Activated CD4-positive, alpha-beta T cell treated with anti-CD3 and anti-CD28 coated beads, Interleukin-10, Interleukin-2, amounts not matched to agents 100 ng/mL and 50 ng/mL, durations not matched to agents 16 hours and 8 hours (primary cell): Measurements from ENCODE around the gene EEF1B2.
"Not testable (repeated sequence)": the region's sequence is repeated elsewhere in the genome, so short reads cannot be mapped to it uniquely, and the experiment has no call there.

Experiments
- DNase-seq: peaks from one replicate; pipeline ENCODE4 v3.0.0-alpha.2; 2020

The EEF1B2 gene

DNA sequence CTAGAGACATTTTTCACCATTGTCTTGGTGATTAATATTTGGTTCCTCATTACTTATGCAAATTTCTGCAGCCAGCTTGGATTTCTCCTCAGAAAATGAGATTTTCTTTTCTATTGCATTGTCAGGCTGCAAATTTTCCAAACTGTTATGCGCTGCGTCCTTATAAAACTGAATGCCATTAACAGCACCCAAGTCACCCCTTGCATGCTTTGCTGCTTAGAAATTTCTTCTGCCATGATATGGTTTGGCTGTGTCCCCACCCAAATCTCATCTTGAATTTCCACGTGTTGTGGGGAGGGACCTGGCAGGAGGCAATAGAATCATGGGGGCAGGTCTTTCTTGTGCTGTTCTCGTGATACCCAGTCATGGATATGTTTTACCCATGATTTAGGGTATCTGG is 8.5 kb downstream of the EEF1B2 start:
- DNase-seq: not testable (repeated sequence)

DNA sequence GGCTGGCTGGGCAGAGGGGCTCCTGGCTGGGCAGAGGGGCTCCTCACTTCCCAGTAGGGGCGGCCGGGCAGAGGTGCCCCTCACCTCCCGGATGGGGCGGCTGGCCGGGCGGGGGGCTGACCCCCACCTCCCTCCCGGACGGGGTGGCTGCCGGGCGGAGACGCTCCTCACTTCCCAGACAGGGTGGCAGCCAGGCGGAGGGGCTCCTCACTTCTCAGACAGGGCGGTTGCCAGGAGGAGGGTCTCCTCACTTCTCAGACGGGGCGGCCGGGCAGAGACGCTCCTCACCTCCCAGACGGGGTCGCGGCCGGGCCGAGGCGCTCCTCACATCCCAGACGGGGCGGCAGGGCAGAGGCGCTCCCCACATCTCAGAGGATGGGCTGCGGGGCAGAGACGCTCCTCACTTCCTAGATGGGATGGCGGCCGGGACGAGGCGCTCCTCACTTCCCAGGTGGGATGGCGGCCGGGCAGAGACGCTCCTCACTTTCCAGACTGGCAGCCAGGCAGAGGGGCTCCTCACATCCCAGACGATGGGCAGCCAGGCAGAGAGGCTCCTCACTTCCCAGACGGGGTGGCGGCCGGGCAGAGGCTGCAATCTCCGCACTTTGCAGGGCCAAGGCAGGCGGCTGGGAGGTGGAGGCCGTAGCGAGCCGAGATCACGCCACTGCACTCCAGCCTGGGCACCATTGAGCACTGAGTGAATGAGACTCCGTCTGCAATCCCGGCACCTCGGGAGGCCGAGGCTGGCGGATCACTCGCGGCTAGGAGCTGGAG is 12.1 kb downstream of the EEF1B2 start:
- DNase-seq: not testable (repeated sequence)

DNA sequence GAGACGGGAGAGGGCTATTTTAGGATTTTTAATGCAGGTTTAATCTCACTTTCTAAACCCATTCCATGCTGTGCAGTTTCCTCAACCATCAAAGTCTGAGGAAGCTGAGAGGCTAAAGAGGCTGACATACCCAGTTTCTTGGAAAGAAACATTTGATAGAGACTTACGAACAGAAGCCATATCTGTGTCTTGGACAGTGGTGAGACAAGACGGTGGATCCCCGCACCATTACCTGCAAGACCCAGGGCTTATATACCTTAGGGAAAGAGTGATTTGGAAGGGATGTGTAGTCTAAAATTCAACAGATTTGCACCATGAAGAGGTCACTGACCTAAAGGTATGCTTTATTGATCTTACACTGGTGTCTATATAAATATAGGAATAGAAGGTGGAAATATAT is 13.5 kb downstream of the EEF1B2 start:
- DNase-seq: no peak

DNA sequence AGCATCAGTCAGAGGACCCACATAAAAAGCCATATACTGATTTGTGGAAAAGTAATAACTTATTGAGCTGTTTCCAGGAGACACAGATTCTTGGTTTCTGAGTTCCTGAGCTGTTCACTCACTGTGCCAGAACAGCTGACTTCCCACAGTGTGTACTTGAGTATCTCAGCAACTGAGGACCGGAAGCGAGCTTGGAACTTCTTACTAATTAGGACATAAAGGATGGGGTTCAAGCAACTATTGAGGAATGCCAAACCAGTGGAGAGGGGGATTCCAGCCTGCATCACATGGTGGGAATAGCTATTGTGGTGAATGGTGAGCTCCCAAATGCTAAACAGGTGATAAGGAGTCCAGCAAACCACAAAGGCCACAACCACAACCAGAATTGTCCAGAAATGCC is 16.4 kb downstream of the EEF1B2 start:
- DNase-seq: no peak

DNA sequence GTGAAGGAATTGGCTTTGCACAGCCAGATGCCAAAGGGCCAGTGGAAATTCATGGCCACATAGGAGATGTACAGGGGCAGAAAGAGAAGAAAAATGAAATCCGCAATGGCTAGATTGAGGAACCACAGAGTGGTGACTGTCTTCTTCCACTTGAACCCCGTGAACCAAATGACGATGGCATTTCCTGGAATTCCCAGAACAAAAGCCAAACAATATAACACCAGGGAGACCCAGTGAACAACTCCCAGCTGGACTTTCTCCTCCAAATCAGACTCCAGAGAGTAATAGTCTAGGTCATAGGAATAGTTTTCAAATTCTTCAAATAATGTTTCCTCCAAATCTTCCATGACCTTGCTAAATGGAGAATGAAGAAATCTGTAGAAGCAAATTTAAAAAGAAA is 17.2 kb downstream of the EEF1B2 start:
- no peak for DNase-seq

DNA sequence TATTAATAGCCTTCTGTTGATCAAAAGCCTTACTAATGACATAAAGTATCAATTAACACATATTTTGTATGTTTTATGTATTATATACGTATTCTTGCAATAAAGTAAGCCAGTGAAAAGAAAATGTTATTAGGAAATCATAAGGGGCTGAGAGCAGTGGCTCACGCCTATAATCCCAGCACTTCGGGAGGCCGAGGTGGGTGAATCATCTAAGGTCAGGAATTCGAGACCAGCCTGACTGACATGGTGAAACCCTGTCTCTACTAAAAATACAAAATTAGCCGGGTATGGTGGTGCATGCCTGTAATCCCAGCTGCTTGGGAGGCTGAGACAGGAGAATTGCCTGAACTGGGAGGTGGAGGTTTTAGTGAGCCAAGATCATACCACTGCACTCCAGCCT is 21.8 kb downstream of the EEF1B2 start:
- not testable (repeated sequence) for DNase-seq

DNA sequence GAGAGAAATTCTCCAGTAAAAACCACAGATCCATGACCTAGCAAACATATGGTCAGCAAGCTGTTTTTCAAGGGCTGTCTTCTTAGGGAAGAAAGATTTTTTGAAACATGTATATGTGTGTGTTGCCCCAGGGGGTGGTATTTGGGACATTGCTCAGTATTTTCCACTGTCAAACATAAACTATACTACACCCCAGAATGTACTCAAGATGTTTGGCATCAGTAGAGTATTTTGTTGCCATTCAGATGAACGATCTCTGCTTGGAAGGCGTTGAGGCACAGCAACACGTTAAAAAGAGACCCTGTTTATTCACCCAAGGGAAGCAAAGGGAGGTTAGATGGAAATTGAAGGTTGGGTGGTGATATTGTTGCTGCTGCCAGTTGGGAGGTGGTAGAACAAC is 30.0 kb downstream of the EEF1B2 start:
- no peak for DNase-seq

DNA sequence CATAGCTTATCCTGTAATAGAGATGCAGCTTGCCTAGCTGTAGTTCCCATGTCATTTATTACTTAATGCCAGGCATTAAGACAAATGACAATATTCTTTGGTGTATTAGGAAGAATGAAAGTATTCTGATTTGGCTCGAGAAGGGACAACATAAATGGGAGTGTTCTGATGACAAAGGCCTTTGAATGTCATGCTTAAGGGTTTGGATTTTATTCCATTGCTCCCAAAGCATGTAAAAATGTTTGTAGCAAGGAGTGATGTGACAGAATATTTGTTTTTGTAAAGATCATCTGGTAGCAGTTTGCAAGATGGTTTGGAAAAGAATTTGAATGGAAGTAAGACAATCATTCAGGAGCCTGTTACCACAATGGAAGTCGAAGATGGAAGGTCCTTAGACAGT is 30.4 kb downstream of the EEF1B2 start:
- DNase-seq: no peak

DNA sequence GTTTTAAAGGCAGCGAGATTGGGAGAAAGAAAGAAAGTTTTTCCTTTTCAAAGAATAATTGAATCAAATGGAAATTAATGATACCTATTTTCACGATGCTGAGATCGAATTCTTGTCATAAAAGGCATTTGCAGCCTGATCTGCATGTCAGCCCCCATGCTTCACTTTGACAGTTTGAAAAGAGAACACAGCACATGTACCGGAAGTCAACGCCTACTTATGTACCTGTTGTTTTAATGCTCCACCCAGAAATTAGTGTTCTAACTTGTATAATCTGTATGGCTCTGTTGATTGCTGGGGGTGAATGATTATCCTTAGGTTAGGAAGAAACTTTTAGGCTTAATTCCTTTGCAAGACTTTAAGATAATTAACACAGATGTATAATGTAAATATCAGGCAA is 31.0 kb downstream of the EEF1B2 start:
- DNase-seq: no peak

DNA sequence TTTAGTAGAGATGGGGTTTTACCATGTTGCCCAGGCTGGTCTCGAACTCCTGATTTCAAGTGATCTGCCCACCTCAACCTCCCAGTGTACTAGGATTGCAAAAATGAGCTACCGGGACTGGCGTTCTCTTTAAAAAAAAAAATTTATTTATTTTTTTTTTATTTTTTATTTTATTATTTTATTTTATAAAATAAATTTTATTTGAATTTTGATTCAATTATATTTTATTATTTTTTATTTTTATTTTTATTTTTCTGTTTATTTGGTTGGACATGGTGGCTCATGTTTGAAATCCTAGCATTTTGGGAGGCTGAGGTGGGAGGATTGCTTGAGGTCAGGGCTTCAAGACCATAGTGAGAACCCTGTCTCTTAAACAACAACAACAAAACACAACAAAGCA is 32.5 kb downstream of the EEF1B2 start:
- no peak for DNase-seq

DNA sequence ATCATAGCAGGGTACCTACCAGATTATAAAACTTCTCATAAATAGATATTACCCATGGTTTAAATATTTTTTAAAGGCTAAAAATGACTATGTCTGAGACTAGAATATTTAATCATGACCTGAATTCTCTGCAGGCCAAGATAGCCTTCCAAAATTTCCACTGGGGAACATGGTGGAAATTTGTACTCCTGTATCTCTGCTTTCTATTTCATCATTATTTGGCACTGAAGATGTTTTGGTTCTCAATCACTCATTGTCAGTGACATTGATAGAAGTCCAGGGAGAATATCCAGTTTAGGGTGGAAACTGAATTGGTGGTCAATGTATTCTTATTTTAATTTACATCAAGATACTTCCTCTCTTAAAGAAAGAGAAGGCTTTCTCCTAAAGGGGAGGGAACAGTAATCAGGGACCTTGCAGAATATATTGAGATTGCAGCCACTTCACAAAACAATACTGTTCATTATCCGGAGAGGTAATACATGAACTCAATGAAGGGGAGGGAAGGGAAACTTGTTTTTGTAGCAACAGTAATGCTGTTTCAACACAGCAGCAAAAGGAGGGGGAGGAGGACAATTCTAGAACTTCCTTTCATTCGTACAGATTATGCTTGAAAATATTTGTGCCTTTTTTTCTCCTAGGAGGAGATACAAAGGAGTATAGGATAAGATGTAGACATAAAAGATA is 34.1 kb downstream of the EEF1B2 start:
- DNase-seq: no peak

DNA sequence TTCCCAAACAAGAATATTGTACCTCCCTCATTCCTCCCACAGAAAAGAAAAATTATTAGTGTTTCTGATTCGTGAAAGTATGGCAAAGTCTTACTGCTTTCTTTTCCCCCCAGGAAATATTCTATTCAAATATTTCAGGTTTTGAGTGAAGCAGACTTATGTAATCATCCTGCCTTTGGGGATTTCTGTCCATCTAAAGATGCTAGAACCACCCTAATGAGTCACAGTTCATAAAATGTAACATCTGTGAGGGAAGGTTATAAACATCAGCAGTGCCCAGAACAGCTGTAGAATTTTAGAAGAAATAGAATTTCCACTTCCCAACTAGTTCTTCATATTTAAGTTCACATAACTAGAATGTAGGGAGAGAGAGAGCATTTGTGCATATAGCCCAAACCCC is 39.0 kb downstream of the EEF1B2 start:
- DNase-seq: no peak

DNA sequence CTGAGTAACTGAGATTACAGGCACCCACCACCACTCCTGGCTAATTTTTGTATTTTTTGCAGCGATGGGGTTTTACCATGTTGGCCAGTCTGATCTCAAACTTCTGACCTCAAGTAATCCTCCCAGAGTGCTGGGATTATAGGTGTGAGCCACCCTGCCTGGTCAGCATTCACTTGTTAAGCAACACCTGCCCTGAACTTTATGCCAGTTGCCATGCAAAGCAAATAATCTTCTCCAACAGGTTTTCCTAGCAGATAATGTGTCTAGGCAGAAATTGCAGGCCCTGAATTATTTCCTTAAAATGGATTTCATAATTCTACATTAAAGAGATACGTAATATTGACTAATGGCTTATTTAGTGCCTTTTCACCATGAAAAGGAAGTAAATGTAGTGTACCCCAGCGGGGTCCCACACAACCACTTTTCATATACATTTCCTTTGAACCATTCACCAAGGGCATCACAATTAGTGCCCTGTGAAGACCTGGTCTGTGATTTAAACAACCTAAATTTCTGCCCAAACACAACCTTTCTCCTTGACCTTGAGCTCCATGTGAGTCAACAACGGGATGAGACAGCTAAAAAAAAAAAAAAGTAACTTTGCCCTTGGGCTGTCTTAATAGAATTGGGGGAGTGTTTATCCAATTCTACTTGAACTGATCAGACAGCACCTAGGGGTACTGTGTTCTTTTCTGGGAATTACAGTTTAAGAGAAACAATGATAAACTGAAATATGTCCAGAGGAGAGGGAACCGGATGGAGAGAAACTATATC is 41.6 kb downstream of the EEF1B2 start:
- DNase-seq: no peak

DNA sequence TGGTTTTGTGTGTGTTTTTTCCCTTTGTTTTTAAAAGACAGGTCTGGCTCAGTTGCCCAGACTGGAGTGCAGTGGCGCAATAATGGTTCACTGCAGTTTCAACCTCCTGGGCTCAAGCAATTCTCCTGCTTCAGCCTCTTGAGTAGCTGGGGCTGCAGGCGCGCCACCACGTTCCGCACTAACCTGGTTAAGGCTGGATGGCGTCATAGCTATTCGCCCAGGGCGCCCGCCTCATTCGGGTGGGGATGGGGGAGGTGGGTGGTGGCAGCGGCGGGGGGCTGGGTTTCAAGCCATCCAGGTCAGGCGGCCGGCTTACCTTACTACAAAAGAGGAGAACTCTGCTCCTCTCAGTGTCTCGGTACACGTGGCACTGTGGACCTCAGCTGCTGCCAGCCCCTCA is 42.8 kb downstream of the EEF1B2 start:
- no peak for DNase-seq

DNA sequence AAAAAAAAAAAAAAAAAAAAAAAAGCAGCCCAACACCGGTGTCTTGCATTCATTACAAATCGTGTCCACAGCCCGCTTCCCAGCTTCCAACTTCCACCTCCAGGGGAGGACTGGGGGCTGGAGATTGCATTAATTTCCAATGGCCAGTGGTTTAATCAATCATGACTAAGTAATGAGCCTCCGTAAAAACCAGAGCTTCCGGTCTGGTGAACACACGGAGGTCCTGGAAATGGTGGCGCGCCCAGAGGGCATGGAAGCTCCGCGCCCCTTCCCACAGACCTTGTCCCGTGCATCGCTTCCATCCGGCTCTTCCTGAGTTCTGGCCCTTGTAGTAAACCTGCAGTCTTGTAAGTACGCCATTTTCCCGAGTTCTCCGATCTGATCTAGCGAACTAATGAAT is 43.6 kb downstream of the EEF1B2 start:
- no peak for DNase-seq

DNA sequence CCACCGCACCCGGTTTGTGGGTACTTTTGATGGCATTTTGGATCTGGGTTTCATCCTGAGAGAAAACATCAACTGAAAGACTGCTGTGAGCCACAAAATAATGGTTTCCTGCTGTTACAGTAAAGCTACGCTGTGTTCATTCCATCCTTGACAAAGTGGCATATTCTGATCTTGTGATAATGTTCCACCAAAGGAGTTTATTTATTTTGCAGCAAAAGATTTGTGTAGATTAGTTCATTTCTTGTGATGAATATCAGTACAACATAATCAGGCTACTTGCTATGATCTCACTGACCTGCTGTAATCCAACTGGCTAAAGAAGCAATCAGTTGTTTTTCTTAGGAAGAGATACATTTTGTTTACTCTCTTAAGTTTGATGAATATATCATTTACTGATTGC is 45.0 kb downstream of the EEF1B2 start:
- DNase-seq: no peak

DNA sequence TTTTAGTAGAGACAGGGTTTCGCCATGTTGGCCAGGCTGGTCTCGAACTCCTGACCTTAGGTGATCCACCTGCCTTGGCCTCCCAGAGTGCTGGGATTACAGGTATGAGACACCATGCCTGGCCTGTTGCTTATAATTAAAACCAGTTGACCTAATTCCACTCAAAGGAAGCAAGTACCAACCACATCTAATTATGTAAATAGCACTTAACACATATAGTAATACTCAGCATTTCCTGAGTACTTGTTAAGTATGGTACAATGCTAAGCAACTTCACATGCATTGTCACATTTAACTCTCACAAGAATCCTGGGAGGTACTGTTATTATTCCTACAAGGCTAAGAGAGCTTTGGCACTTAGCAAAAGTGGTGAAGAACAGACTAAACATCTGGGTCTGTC is 47.6 kb downstream of the EEF1B2 start:
- not testable (repeated sequence) for DNase-seq

DNA sequence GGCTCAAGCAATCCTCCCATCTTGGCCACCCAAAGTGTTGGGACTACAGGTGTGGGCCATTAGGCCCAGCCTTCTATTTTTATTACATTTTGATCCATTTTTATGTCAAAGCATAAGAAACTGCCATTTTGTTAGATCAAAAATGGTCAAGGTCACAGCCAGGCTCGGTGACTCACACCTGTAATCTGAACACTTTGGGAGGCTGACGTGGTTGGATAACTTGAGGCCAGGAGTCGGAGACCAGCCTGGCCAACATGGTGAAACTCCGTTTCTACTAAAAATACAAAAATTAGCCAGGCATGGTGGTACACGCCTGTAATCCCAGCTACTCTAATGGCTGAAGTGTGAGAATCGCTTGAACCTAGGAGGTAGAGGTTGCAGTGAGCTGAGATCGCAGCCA is 49.2 kb downstream of the EEF1B2 start:
- DNase-seq: no peak

DNA sequence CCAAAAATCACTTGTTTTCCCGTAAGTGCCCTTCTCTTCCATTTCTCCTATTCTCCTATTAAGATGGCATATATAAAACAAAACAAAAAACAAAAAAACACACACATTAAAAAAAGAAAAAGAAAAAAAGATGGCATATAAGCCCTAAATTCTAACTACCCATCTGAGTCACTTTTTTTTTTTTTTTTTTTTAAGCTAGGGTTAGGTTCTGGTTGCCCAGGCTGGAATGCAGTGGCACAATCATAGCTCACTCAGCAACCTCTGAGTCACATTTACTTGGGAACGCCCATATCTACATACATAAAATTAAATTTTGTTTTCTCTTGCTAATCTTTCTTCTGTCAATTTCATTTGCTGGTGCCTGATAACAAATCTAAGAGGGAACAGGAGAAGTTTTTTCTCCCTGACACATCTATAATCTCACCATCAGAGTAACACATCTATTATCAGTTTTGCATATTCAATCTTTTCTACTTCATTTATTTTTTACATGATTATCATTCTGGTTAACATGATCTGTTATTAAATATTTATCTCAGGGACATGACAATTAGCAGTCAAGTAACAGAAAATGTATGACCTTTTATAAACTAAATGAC is 52.1 kb downstream of the EEF1B2 start:
- no peak for DNase-seq
